Caco-2 (cell line): ENCODE data around the gene FAAP100. TPM values are rescaled to one million over a fixed set of nuclear protein-coding genes. Genes with fewer than 3 reads are reported as not detected.

Source experiments
- BruUV-seq: library from RNA; stranded (reverse); fragments of 400-500 nt; replicated peaks from 2 replicates; lab custom pipeline; 2021; lab: Mats Ljungman, UMichigan
- CTCF ChIA-PET: fragments of 300-600 bp; sonication (Branson Sonifier 250); formaldehyde crosslinking; loops from one replicate; lab custom pipeline; 2022; ENCODE audit warnings: antibody characterized with exemption; lab: Charles Lee
- POLR2A ChIA-PET: fragments of 300-600 bp; sonication (Branson Sonifier 250); formaldehyde crosslinking; loops from one replicate; lab custom pipeline; 2022; ENCODE audit warnings: antibody characterized with exemption; lab: Charles Lee
- DNase-seq, 2 experiments: peaks; one replicate each; pipeline versions ENCODE4 v3.0.0 to v3.0.0-alpha.2; 2020 to 2022
- H3K27me3 ChIP-seq: replicated peaks from 2 replicates; pipeline ENCODE4 v1.6.0; 2011; ENCODE audit warnings: low read length; ENCODE audit not compliant: control insufficient read depth, insufficient read depth
- H3K36me3 ChIP-seq: 2 replicates; pipeline ENCODE4 v1.5.1; 2011; ENCODE audit warnings: low read length; ENCODE audit not compliant: control insufficient read depth, insufficient read depth
- H3K4me1 ChIP-seq: fragments of 250-450 bp; sonication (Bioruptor Pico); 2 replicates; pipeline ENCODE4 v1.5.1; 2020; ENCODE audit warnings: mild to moderate bottlenecking
- H3K4me3 ChIP-seq: 2 replicates; pipeline ENCODE4 v1.5.1; 2011; ENCODE audit warnings: low read depth, mild to moderate bottlenecking, control low read depth, low read length
- H3K9me3 ChIP-seq: fragments of 250-450 bp; sonication (Bioruptor Pico); 2 replicates; pipeline ENCODE4 v1.5.1; 2020; ENCODE audit warnings: mild to moderate bottlenecking, moderate library complexity
- H3K27ac Mint-ChIP-seq: one replicate; pipeline ENCODE4 v1.8.0; 2022; ENCODE audit warnings: mixed read lengths; ENCODE audit not compliant: unreplicated experiment
- H3K27me3 Mint-ChIP-seq: one replicate; pipeline ENCODE4 v1.8.0; 2022; ENCODE audit warnings: mixed read lengths; ENCODE audit not compliant: insufficient read depth, unreplicated experiment
- H3K36me3 Mint-ChIP-seq: one replicate; pipeline ENCODE4 v1.8.0; 2022; ENCODE audit warnings: mild to moderate bottlenecking, mixed read lengths; ENCODE audit not compliant: insufficient read depth, unreplicated experiment
- H3K4me1 Mint-ChIP-seq: one replicate; pipeline ENCODE4 v1.8.0; 2022; ENCODE audit warnings: low read depth, mixed read lengths; ENCODE audit not compliant: unreplicated experiment
- H3K4me3 Mint-ChIP-seq: one replicate; pipeline ENCODE4 v1.8.0; 2022; ENCODE audit warnings: mild to moderate bottlenecking, moderate library complexity, mixed read lengths; ENCODE audit not compliant: unreplicated experiment
- H3K9me3 Mint-ChIP-seq: one replicate; pipeline ENCODE4 v1.8.0; 2022; ENCODE audit warnings: mixed read lengths; ENCODE audit not compliant: unreplicated experiment
- intact Hi-C: fragments of 100-400 bp; cut with micrococcal nuclease; formaldehyde crosslinking; loops from one replicate; pipeline ENCODE4 v1.10.0; 2022; ENCODE audit not compliant: unreplicated experiment
- total RNA-seq: library from RNA; stranded (reverse); gene quantifications from 2 replicates; pipeline ENCODE4 v1.2.3, GENCODE V29; 2022
- TF ChIP-seq, protein P1 (sequence below), 2 experiments: fragments of 200-600 bp in 1 of 2; IDR thresholded peaks; 1 replicate in 1 of 2; 2 replicates in 1 of 2; pipeline versions ENCODE4 v1.5.1 to v1.8.0; 2011 to 2022; ENCODE audit warnings: antibody characterized with exemption in 1 of 2, control low read depth in 1 of 2, inconsistent platforms in 1 of 2, low read depth in 1 of 2, low read length in 1 of 2, mild to moderate bottlenecking in 1 of 2, moderate library complexity in 1 of 2; ENCODE audit not compliant: insufficient read depth in 1 of 2, severe bottlenecking in 1 of 2, unreplicated experiment in 1 of 2

Gene FAAP100
- total RNA-seq, 1 experiment from 2014 or later = 38.5 TPM

- peaks cover 9% of the 10 kb centered on the region for H3K36me3 ChIP-seq
- peaks cover 86% of the 10 kb centered on the region for H3K36me3 Mint-ChIP-seq
- H3K4me1 Mint-ChIP-seq = peaks cover 45% of the 10 kb centered on the region
- H3K4me1 ChIP-seq = peaks cover 25% of the 10 kb centered on the region
- no peaks in the 10 kb centered on the region for H3K27me3 Mint-ChIP-seq
- CTCF ChIA-PET = no interaction called here
- peak overlapping the region; percentile 50 for H3K27ac Mint-ChIP-seq
- no peak overlapping the region for H3K4me3 Mint-ChIP-seq
- no peak for DNase-seq
- intact Hi-C loops = no loop called here
- no TSS peak for BruUV-seq
- no peaks in the 10 kb centered on the region for H3K9me3 ChIP-seq
- no peak overlapping the region for H3K4me3 ChIP-seq
- TF ChIP-seq, protein P1, sequence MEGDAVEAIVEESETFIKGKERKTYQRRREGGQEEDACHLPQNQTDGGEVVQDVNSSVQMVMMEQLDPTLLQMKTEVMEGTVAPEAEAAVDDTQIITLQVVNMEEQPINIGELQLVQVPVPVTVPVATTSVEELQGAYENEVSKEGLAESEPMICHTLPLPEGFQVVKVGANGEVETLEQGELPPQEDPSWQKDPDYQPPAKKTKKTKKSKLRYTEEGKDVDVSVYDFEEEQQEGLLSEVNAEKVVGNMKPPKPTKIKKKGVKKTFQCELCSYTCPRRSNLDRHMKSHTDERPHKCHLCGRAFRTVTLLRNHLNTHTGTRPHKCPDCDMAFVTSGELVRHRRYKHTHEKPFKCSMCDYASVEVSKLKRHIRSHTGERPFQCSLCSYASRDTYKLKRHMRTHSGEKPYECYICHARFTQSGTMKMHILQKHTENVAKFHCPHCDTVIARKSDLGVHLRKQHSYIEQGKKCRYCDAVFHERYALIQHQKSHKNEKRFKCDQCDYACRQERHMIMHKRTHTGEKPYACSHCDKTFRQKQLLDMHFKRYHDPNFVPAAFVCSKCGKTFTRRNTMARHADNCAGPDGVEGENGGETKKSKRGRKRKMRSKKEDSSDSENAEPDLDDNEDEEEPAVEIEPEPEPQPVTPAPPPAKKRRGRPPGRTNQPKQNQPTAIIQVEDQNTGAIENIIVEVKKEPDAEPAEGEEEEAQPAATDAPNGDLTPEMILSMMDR (IDR thresholded peaks at IDR 0.05; ENCODE audit: insufficient read depth in 1 of 2, low read depth in 1 of 2, low read length in 1 of 2, severe bottlenecking in 1 of 2, unreplicated experiment in 1 of 2) = no peak
- H3K9me3 Mint-ChIP-seq = no peaks in the 10 kb centered on the region
- H3K27me3 ChIP-seq = no peaks in the 10 kb centered on the region
- POLR2A ChIA-PET = no interaction called here
Measured at GRCh38 chr17:81579298-81579697, 27.1 kb upstream of the FAAP100 start.

- no peaks in the 10 kb centered on the region for H3K27me3 ChIP-seq
- H3K36me3 ChIP-seq = peaks cover 9% of the 10 kb centered on the region
- Mint-ChIP-seq H3K4me1 (peaks cover 51% of the 10 kb centered on the region), H3K36me3 (peaks cover 86% of the 10 kb centered on the region), H3K9me3 (no peaks in the 10 kb centered on the region), H3K4me3 (no peak overlapping the region), H3K27ac (peak overlapping the region; percentile 66), H3K27me3 (no peaks in the 10 kb centered on the region)
- no peak for DNase-seq
- H3K4me1 ChIP-seq = peaks cover 25% of the 10 kb centered on the region
- intact Hi-C loops = no loop called here
- BruUV-seq = no TSS peak
- ChIA-PET POLR2A (no interaction called here), CTCF (no interaction called here)
- TF ChIP-seq, protein P1 (IDR thresholded peaks at IDR 0.05; ENCODE audit: insufficient read depth in 1 of 2, low read depth in 1 of 2, low read length in 1 of 2, severe bottlenecking in 1 of 2, unreplicated experiment in 1 of 2) = no peak
- H3K4me3 ChIP-seq = no peak overlapping the region
- H3K9me3 ChIP-seq = no peaks in the 10 kb centered on the region
Measured at GRCh38 chr17:81578561-81579225, 26.5 kb upstream of the FAAP100 start.

DNA sequence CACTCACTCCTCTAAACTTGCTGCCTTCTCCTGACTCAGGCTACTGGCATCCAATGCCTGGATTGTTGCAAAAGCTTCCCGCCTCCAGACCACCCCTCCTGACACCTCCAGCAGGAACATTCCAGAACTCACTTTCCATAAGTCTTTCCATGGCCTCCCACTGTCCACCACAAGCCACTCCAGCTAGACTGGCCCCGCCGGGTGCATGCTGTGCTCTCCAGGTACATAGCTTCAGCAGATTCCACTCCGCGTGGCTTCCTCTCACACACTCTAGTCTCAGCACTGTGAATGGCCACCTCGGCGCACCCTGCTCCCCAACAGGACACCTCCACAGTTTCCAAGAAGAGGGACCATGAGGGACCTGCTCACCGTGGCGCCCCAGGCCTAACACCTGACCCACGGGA, 25.9 kb upstream of the FAAP100 start:
- peaks cover 9% of the 10 kb centered on the region for H3K36me3 ChIP-seq
- POLR2A ChIA-PET = no interaction called here
- no peaks in the 10 kb centered on the region for H3K9me3 Mint-ChIP-seq
- TF ChIP-seq, protein P1 (IDR thresholded peaks at IDR 0.05; ENCODE audit: insufficient read depth in 1 of 2, low read depth in 1 of 2, low read length in 1 of 2, severe bottlenecking in 1 of 2, unreplicated experiment in 1 of 2) = no peak
- CTCF ChIA-PET = no interaction called here
- H3K36me3 Mint-ChIP-seq = peaks cover 86% of the 10 kb centered on the region
- H3K4me1 Mint-ChIP-seq = peaks cover 51% of the 10 kb centered on the region
- peak in 1 of 2 experiments; percentile 30 for DNase-seq
- H3K4me1 ChIP-seq = peaks cover 25% of the 10 kb centered on the region
- no peaks in the 10 kb centered on the region for H3K9me3 ChIP-seq
- H3K27me3 ChIP-seq = no peaks in the 10 kb centered on the region
- H3K27ac Mint-ChIP-seq = peak overlapping the region; percentile 66
- BruUV-seq = no TSS peak
- H3K4me3 ChIP-seq = no peak overlapping the region
- intact Hi-C loops = no loop called here
- peak overlapping the region; percentile 28 for H3K4me3 Mint-ChIP-seq
- H3K27me3 Mint-ChIP-seq = no peaks in the 10 kb centered on the region
